ENCODE data around the gene PXDN.
A peak's percentile ranks its signal among the peaks of the same experiment; 100 is the strongest.

Gene PXDN

DNA sequence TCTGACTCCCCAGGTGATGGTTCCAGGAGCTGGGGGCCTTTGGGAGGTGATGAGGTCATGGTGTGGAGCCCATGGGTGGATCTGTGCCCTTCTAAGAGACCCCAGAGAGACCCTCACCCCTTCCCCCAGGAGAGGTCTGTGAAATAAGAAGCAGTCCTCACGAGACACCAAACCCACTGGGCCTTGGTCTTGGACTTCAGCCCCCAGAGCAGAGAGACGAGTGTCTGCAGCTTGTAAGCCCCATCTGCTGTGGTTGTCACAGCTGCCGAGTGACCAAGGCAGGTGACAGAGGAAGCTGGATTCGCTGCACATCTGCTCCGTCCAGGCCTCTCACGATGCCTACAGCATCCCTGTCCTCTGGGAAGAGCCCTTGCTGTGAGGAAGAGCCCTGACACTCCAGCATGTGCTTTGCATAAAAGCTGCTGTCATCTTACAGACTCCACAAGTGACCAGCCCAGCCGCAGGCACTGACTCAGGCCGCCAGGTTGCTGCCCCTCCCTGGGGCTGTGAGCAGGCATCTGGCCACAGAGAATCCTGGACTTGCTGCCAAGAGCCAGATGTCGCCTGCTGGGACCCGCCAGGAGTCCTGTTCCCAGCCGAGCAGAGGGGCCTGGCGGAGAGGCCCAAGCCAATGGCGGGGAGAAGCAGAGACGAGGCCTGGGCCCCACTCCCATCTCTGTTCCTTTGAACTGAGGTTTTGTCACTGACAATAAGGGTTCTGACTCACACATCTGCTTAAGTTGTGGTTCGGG is 150.8 kb downstream of the PXDN start:
- TF ChIP-seq FOXP2 (optimal IDR thresholded peaks at IDR 0.05; ENCODE audit: control extremely low read depth, extremely low read length, insufficient read depth) (no peak), POLR2AphosphoS5 (IDR thresholded peaks at IDR 0.05; ENCODE audit: borderline replicate concordance, low read depth, low read length) (no peak), EZH2 (IDR thresholded peaks at IDR 0.05) (no peak)
- no peak overlapping the region for H3K27ac ChIP-seq
- H3K9ac ChIP-seq (ENCODE audit: insufficient read length), result no peak overlapping the region
- DNase-seq (ENCODE audit: low read depth, low spot score), result no peak
- H3K9me3 ChIP-seq (ENCODE audit: low read depth, low read length), result no peaks in the 10 kb centered on the region
- no peaks in the 10 kb centered on the region for H3K36me3 ChIP-seq (ENCODE audit: insufficient read depth, low read length)
- no peak overlapping the region for H3K4me3 ChIP-seq

DNA sequence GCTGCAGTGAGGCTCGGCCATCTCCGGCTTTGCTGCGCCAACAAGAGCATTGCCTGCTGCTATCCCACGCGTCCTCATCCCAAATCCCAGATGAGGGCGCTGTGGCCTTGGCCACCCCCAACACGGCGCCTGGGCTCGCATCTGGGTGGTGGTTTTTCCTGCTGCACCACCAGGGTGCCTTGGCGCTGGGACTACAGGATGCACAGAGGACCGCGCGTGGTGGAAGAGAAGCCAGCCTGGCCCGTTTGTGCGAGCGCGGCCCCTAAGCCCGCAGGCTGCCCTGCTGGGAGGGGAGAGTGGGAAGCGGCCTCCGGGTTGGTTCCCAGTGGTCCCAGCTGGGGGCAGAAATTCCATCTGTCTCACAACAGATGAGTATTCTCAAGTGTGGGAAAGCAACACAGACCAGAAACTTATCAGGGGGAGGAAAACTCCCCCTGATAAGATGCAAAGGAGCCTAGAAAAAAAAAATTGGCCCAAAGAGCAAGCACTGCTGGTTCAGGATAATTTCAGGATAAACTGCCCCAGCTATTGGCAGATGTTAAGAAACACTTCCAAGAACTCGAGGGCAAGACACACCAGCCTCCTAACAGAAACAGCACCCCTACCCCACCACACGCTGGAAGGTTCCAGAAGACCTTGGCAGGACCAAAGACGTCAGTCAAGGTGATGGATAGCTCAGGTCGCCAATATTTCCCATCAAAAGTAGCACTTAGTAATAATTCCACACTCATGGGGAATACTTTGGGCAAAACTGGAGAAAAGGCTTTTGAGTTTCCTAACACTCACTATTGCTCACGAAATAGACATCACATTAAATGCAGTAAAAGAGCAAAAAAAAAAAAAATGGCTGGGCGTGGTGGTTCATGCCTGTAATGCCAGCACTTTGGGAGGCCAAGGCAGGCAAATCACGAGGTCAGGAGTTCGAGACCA is 152.1 kb downstream of the PXDN start:
- H3K4me3 ChIP-seq, result peak overlapping the region; percentile 43
- peak; percentile 5 for DNase-seq (ENCODE audit: low read depth, low spot score)
- no peaks in the 10 kb centered on the region for H3K36me3 ChIP-seq (ENCODE audit: insufficient read depth, low read length)
- no peak overlapping the region for H3K9ac ChIP-seq (ENCODE audit: insufficient read length)
- no peaks in the 10 kb centered on the region for H3K9me3 ChIP-seq (ENCODE audit: low read depth, low read length)
- peak; percentile 57 for TF ChIP-seq FOXP2 (optimal IDR thresholded peaks at IDR 0.05; ENCODE audit: control extremely low read depth, extremely low read length, insufficient read depth)
- no peak for TF ChIP-seq POLR2AphosphoS5 (IDR thresholded peaks at IDR 0.05; ENCODE audit: borderline replicate concordance, low read depth, low read length)
- TF ChIP-seq EZH2 (IDR thresholded peaks at IDR 0.05), result no peak
- no peak overlapping the region for H3K27ac ChIP-seq

DNA sequence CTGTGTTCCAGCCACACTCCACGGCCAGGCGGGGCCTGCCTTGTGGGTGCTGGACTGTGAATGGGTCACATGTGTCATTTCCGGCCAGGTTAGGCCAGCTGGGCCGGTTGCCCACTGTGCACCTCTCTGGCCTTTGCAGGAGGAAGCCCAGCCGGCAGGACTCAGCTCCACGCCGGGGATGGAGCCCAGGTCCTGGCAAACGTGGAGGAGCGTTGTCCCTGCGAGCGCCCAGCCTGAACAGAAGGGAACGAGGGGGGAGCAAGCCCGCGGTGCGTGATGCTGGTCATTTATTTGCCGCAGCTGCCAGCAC is 152.9 kb downstream of the PXDN start:
- Histone ChIP-seq H3K9ac (ENCODE audit: insufficient read length) (no peak overlapping the region), H3K27ac (no peak overlapping the region), H3K4me3 (no peak overlapping the region), H3K36me3 (ENCODE audit: insufficient read depth, low read length) (no peaks in the 10 kb centered on the region), H3K9me3 (ENCODE audit: low read depth, low read length) (no peaks in the 10 kb centered on the region)
- no peak for DNase-seq (ENCODE audit: low read depth, low spot score)
- TF ChIP-seq EZH2 (IDR thresholded peaks at IDR 0.05) (no peak), FOXP2 (optimal IDR thresholded peaks at IDR 0.05; ENCODE audit: control extremely low read depth, extremely low read length, insufficient read depth) (no peak), POLR2AphosphoS5 (IDR thresholded peaks at IDR 0.05; ENCODE audit: borderline replicate concordance, low read depth, low read length) (no peak)

DNA sequence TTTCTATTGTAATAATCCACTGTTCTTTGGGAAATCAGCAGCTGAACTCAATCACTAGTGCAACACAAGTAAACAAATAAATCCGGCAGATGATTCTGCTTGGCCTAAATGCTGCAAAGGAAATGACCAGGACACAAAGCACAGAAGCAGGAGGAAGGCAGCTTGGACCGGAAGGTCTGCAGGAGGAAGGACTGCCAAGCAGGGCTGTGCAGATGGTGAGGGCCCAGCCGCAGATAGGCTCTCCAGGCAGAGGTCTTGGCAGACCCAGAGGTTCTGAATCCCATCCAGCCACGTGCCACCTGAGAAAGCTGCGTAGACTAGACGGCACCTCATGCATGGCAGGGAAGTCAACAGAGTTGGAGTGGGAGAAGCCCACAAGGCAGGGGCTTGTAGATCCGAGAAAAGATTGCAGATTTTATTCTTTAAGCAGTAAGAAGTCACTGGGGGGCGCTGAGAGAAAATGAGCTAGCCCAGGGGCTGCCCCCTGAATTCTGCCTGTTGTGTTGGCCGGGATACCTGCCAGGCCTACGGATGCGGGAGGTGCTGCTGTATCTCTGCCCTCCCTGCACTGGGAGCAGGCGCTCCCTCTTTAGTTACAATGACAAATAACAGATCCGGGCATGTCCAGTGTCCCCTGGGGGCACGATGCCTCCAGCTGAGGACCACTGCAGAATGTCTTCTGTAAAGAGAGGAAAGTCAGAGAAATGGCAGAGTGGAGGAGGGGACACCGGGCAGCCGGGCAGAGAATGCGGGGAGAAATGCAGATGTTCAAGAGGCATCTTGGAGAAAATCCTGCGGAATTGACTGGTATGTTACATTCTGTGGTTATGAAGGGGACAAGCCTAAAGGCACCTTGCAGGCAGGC is 153.5 kb downstream of the PXDN start:
- Histone ChIP-seq H3K36me3 (ENCODE audit: insufficient read depth, low read length) (no peaks in the 10 kb centered on the region), H3K9me3 (ENCODE audit: low read depth, low read length) (no peaks in the 10 kb centered on the region), H3K4me3 (no peak overlapping the region), H3K9ac (ENCODE audit: insufficient read length) (no peak overlapping the region), H3K27ac (no peak overlapping the region)
- no peak for TF ChIP-seq FOXP2 (optimal IDR thresholded peaks at IDR 0.05; ENCODE audit: control extremely low read depth, extremely low read length, insufficient read depth)
- TF ChIP-seq POLR2AphosphoS5 (IDR thresholded peaks at IDR 0.05; ENCODE audit: borderline replicate concordance, low read depth, low read length), result no peak
- TF ChIP-seq EZH2 (IDR thresholded peaks at IDR 0.05), result no peak
- no peak for DNase-seq (ENCODE audit: low read depth, low spot score)

DNA sequence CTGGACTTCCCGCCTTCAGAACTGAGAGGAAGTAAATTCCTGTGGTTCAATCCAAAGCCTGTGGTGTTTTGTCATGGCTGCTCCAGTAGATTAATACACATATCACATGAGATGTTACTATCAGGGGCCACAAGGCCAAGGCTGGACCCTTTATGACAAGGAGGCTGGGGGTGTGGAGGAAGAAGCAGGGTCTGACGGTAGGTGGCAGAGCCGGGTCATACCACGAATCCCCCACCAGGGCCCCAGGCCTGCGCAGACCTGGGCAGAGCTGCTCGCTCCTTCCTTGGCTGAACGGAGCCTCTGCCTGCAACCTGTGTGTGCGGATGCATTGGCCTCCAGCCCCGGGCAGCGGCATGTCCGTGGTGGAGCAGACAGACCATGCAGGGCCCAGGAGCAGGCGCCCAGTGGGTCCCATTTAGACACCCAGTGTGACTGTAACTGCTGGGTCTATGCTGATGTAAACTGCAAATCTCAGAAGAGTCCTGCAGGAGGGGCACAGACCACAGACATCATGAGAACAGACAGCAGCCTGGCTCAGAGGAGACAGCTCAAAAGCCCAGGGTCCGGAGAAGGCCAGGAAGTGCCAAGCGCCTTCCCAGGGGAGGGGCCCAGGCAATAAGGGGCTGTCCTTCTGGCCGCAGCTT is 155.2 kb downstream of the PXDN start:
- no peaks in the 10 kb centered on the region for H3K36me3 ChIP-seq (ENCODE audit: insufficient read depth, low read length)
- DNase-seq (ENCODE audit: low read depth, low spot score), result no peak
- no peak overlapping the region for H3K9ac ChIP-seq (ENCODE audit: insufficient read length)
- H3K9me3 ChIP-seq (ENCODE audit: low read depth, low read length), result no peaks in the 10 kb centered on the region
- H3K27ac ChIP-seq, result no peak overlapping the region
- no peak for TF ChIP-seq EZH2 (IDR thresholded peaks at IDR 0.05)
- TF ChIP-seq POLR2AphosphoS5 (IDR thresholded peaks at IDR 0.05; ENCODE audit: borderline replicate concordance, low read depth, low read length), result no peak
- TF ChIP-seq FOXP2 (optimal IDR thresholded peaks at IDR 0.05; ENCODE audit: control extremely low read depth, extremely low read length, insufficient read depth), result no peak
- no peak overlapping the region for H3K4me3 ChIP-seq

DNA sequence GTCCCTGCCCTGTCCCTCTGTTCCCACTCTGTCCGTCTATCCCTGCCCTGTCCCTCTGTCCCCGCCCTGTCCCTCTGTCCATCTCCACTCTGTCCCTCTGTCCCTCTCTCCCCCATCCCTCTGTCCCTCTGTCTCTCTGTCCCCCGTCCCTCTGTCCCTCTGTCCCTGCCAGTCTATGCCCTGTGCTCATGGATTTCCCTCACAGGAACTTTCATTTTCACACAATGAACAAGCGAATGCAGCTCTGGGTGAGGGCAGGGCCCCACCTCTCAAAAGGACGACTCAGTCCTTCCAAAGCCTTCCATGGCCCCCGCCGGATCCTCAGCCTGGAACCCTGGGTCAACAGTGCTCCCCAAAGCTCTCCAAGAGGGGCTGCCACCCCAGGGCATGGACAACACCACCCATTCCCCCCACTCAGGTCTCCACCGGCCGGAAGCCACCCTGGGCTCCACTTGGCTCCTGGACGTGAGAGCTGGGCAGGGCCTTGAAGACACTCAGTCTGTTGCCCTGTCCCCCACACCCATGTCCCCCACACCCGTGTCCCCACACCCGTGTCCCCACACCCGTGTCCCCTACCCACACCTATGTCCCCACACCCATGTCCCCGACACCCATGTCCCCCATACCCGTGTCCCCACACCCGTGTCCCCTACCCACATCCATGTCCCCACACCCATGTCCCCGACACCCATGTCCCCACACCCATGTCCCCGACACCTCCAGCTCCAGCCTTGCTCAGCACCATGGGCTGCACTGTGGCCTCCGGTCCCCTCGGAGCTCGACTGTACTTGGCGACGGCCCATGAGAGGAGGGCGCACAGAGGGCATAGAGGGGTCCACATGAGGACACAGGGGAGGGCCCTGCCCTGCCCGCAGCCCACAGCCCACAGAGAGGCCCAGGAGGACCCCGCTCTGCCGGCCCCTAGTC is 156.0 kb downstream of the PXDN start:
- H3K4me3 ChIP-seq, result no peak overlapping the region
- H3K9me3 ChIP-seq (ENCODE audit: low read depth, low read length), result no peaks in the 10 kb centered on the region
- no peaks in the 10 kb centered on the region for H3K36me3 ChIP-seq (ENCODE audit: insufficient read depth, low read length)
- H3K27ac ChIP-seq, result no peak overlapping the region
- H3K9ac ChIP-seq (ENCODE audit: insufficient read length), result no peak overlapping the region
- DNase-seq (ENCODE audit: low read depth, low spot score), result no peak
- TF ChIP-seq POLR2AphosphoS5 (IDR thresholded peaks at IDR 0.05; ENCODE audit: borderline replicate concordance, low read depth, low read length) (no peak), FOXP2 (optimal IDR thresholded peaks at IDR 0.05; ENCODE audit: control extremely low read depth, extremely low read length, insufficient read depth) (no peak), EZH2 (IDR thresholded peaks at IDR 0.05) (no peak)
